Subcutaneous abdominal adipose tissue (tissue), 5 donors: ENCODE measurements around the gene LIN28B.

Experiments used
- H3K27ac ChIP-seq: one replicate; pipeline ENCODE4 v1.7.0; 2013; ENCODE audit warnings: low read depth, mild to moderate bottlenecking, inconsistent platforms, low read length, moderate library complexity
- H3K27me3 ChIP-seq, 5 donors: one replicate each; pipeline ENCODE4 v1.7.0; 2013; ENCODE audit warnings: low read length in 5 of 5, inconsistent platforms in 1 of 5; ENCODE audit not compliant: control insufficient read depth in 5 of 5, insufficient read depth in 4 of 5
- H3K36me3 ChIP-seq, 5 donors: one replicate each; pipeline ENCODE4 v1.7.0; 2013; ENCODE audit warnings: low read length in 5 of 5; ENCODE audit not compliant: control insufficient read depth in 5 of 5, insufficient read depth in 5 of 5
- H3K4me1 ChIP-seq, 5 donors: one replicate each; pipeline ENCODE4 v1.7.0; 2013; ENCODE audit warnings: low read length in 5 of 5, mild to moderate bottlenecking in 3 of 5, moderate library complexity in 1 of 5; ENCODE audit not compliant: control insufficient read depth in 5 of 5, insufficient read depth in 5 of 5
- H3K4me3 ChIP-seq, 5 donors: one replicate each; pipeline ENCODE4 v1.7.0; 2013; ENCODE audit warnings: low read length in 5 of 5, low read depth in 1 of 5
- H3K9ac ChIP-seq, 5 donors: one replicate each; pipeline ENCODE4 v1.7.0; 2013; ENCODE audit warnings: low read length in 5 of 5, mild to moderate bottlenecking in 4 of 5, moderate library complexity in 3 of 5
- H3K9me3 ChIP-seq, 5 donors: one replicate each; pipeline ENCODE4 v1.7.0; 2013; ENCODE audit warnings: low read length in 5 of 5; ENCODE audit not compliant: control insufficient read depth in 5 of 5
- donor health status: healthy.
- donor health status: healthy.
- donor health status: healthy.
- donor health status: healthy.
- donor health status: healthy.

Gene LIN28B

DNA sequence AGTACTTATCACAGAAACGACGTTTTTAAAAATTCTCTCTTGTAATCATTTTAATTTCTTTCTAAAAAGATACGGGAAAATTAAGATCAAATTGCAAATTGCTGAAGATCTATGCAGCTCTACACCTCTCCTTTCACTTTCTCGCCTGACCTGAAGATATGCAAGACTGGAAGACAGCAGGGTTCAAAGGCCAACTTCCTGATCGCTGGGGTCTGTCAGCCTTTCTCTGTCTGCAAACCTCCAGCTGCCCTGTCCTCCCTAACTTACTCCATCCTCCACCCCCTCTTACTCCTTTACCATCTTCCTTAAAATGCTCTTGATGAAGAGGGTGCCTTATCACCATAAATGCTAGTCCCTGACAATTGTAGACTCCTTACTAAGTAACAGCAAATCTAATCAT, 159.2 kb downstream of the LIN28B start:
- H3K9me3 ChIP-seq = no peaks in the 10 kb centered on the region
- no peak overlapping the region for H3K9ac ChIP-seq
- H3K4me3 ChIP-seq = no peak overlapping the region
- H3K4me1 ChIP-seq = no peaks in the 10 kb centered on the region
- H3K36me3 ChIP-seq = peaks cover 0 to 8% (median 4%) of the 10 kb centered on the region in 5 donors
- H3K27me3 ChIP-seq = no peaks in the 10 kb centered on the region
- H3K27ac ChIP-seq = no peak overlapping the region

GRCh38 chr6:105120570-105120969, 163.7 kb downstream of the LIN28B start:
- peaks cover 0 to 6% (median 3%) of the 10 kb centered on the region in 5 donors for H3K36me3 ChIP-seq
- H3K4me1 ChIP-seq = no peaks in the 10 kb centered on the region
- H3K27me3 ChIP-seq = no peaks in the 10 kb centered on the region
- H3K9ac ChIP-seq = no peak overlapping the region
- H3K27ac ChIP-seq = no peak overlapping the region
- no peak overlapping the region for H3K4me3 ChIP-seq
- H3K9me3 ChIP-seq = no peaks in the 10 kb centered on the region

DNA sequence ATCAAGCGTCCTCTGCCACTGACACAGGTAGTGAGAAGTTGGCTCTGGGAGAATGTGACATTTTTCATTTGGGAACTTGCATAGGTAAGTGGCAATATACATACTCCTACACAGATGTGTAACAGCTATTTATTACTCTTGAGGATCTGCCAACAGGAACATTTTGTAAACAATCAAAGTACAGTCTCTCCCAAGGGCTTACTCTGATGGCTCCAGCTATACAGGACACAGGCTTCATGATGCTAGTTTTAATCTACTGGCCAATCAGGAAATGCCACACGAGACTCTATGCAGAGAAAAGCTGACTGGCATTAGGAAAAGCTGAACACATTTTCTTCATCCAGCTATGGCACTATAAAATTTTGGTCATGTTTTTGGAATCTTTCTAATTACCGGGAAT, 165.1 kb downstream of the LIN28B start:
- Histone ChIP-seq H3K9ac (no peak overlapping the region), H3K9me3 (no peaks in the 10 kb centered on the region), H3K36me3 (peaks cover 0 to 6% (median 3%) of the 10 kb centered on the region in 5 donors), H3K4me1 (no peaks in the 10 kb centered on the region), H3K4me3 (no peak overlapping the region), H3K27me3 (no peaks in the 10 kb centered on the region), H3K27ac (no peak overlapping the region)

GRCh38 chr6:105122717-105123116, 165.8 kb downstream of the LIN28B start:
- Histone ChIP-seq H3K9me3 (no peaks in the 10 kb centered on the region), H3K27me3 (no peaks in the 10 kb centered on the region), H3K4me1 (no peaks in the 10 kb centered on the region), H3K4me3 (no peak overlapping the region), H3K36me3 (peaks cover 0 to 1% (median 0%) of the 10 kb centered on the region in 5 donors), H3K9ac (no peak overlapping the region), H3K27ac (no peak overlapping the region)
